Panc1 (cell line): Measurements from ENCODE around the gene NEK5.

Experiments used
- CTCF ChIP-seq: fragments of 450-650 bp; IDR thresholded peaks from 2 replicates; pipeline ENCODE4 v1.5.1; 2017; ENCODE audit warnings: mild to moderate bottlenecking
- REST ChIP-seq, 2 experiments: IDR thresholded peaks; 2 replicates each; pipeline ENCODE4 v1.6.1; 2011 to 2012; ENCODE audit warnings: low read depth in 2 of 2, control low read depth in 1 of 2, low read length in 1 of 2, mild to moderate bottlenecking in 1 of 2, moderate library complexity in 1 of 2; ENCODE audit not compliant: insufficient read depth in 1 of 2

- TF ChIP-seq CTCF (no peak), REST (IDR thresholded peaks at IDR 0.05; ENCODE audit: insufficient read depth in 1 of 2, low read depth in 2 of 2, low read length in 1 of 2) (no peak)
Observed at GRCh38 chr13:52155177-52155576, 26.3 kb upstream of the NEK5 start.
